ENCODE results near the gene LMX1B. TPM values are rescaled to one million over a fixed set of nuclear protein-coding genes. Genes with fewer than 3 reads are reported as not detected.
A peak's percentile ranks its signal among the peaks of the same experiment; 100 is the strongest.

LMX1B gene
- total and polyA plus RNA-seq, 2 of the 4 experiments (the other 2 are of a cell fraction), result not detected

GRCh38 chr9:126705767-126706697 is 92.3 kb downstream of the LMX1B start:
- dilution Hi-C loops (cut with HindIII; ENCODE audit: low sequenced_read_pairs, unreplicated experiment), result no loop called here
- DNase-seq, result peak; percentile 11
- POLR2A ChIA-PET (ENCODE audit: unreplicated experiment), result no interaction called here

More at GRCh38 chr9:126705767-126706697, 92.3 kb downstream of the LMX1B start:
- BruUV-seq (replicated peaks), result no TSS peak
- Histone ChIP-seq H3K56ac (ENCODE audit: extremely low read depth, insufficient read depth, low read length) (no peak overlapping the region), H3K4ac (ENCODE audit: low read depth, low read length) (no peak overlapping the region), H2AK9ac (replicated peaks; ENCODE audit: low read depth, low read length, poor library complexity) (no peak overlapping the region), H4K91ac (ENCODE audit: insufficient read depth, low read depth, low read length) (no peak overlapping the region), H3K4me3 (ENCODE audit: insufficient read depth, low read depth, low read length) (no peak overlapping the region), H3K27me3 (ENCODE audit: control insufficient read depth, insufficient read depth, low read length) (peaks cover 48% of the 10 kb centered on the region), H2BK120ac (ENCODE audit: low read depth, low read length) (no peak overlapping the region), H3K18ac (ENCODE audit: low read depth, low read length) (no peak overlapping the region), H3K4me1 (ENCODE audit: control insufficient read depth, insufficient read depth, low read length) (no peaks in the 10 kb centered on the region; the same call in 1 of the 2 replicates), H2BK15ac (ENCODE audit: low read depth, low read length) (no peak overlapping the region), H2BK5ac (ENCODE audit: low read depth, low read length, poor library complexity, severe bottlenecking) (no peak overlapping the region), H2AFZ (replicated peaks; ENCODE audit: low read length, poor library complexity) (peak overlapping the region; percentile 89), H3K4me2 (ENCODE audit: low read depth, low read length) (no peak overlapping the region), H3K79me1 (ENCODE audit: low read depth in 1 of 2, low read length in 2 of 2) (no peaks in the 10 kb centered on the region), H3K27ac (ENCODE audit: insufficient read depth, low read length) (no peak overlapping the region), H4K20me1 (ENCODE audit: insufficient read depth, low read length) (no peaks in the 10 kb centered on the region), H3K9me3 (ENCODE audit: control insufficient read depth, insufficient read depth, low read length) (no peaks in the 10 kb centered on the region; the same call in 1 of the 2 replicates), H4K5ac (ENCODE audit: low read depth, low read length) (no peak overlapping the region), H3K9ac (ENCODE audit: low read depth, low read length) (no peak overlapping the region), H3K14ac (replicated peaks; ENCODE audit: low read depth, low read length) (no peak overlapping the region), H2AK5ac (ENCODE audit: low read depth, low read length) (no peak overlapping the region), H4K8ac (ENCODE audit: low read depth in 2 of 2, low read length in 2 of 2) (no peak overlapping the region), H2BK20ac (ENCODE audit: low read depth, low read length) (no peak overlapping the region), H3K9me1 (ENCODE audit: insufficient read depth, low read length) (no peaks in the 10 kb centered on the region), H3K36me3 (ENCODE audit: control insufficient read depth, insufficient read depth, low read length) (no peaks in the 10 kb centered on the region), H3K23ac (ENCODE audit: low read depth, low read length) (no peak overlapping the region)
- WGBS, 2 experiments (ENCODE audit: extremely low coverage in 2 of 2, insufficient read length in 1 of 2), result 48% methylated on average over 13 of the region's 41 CpGs; no CpG with 5 or more reads in 1 of the 2 experiments
- TF ChIP-seq RCOR1 (IDR thresholded peaks at IDR 0.05; ENCODE audit: insufficient replicate concordance, low read length) (no peak), SMC3 (IDR thresholded peaks at IDR 0.05; ENCODE audit: low read depth, low read length) (peak; percentile 25; the same call in 1 of the 2 replicates), RAD21 (IDR thresholded peaks at IDR 0.05; ENCODE audit: low read length) (peak; percentile 19; the same call in 1 of the 2 replicates), CTCF (conservative IDR thresholded peaks at IDR 0.05; ENCODE audit: low read depth, low read length) (peak; percentile 56)
- CTCF ChIA-PET, result interaction anchor here (0.5 to 2.1 kb wide), 9 partner anchors 9 to 86 kb away, joined by 3 to 15 read pairs (median 4); no protein-coding TSS in a partner anchor
- ATAC-seq (ENCODE audit: low read depth), result peak; percentile 36; the same call in 1 of the 2 replicates
- in situ Hi-C loops (cut with MboI; ENCODE audit: low sequenced_read_pairs), result loop anchor here (5.0 kb wide), 1 partner anchor 76 kb away; no protein-coding TSS in a partner anchor
- intact Hi-C loops (cut with micrococcal nuclease), result loop anchor here (1.0 kb wide), 1 partner anchor 75 kb away; no protein-coding TSS in a partner anchor

Data from IMR-90 (cell line).